ENCODE data around the gene DNAJC11.
A peak's percentile ranks its signal among the peaks of the same experiment; 100 is the strongest.
"Not testable (repeated sequence)": the region's sequence is repeated elsewhere in the genome, so short reads cannot be mapped to it uniquely, and the experiment has no call there.

Gene DNAJC11

GRCh38 chr1:6603915-6604558 is 97.6 kb downstream of the DNAJC11 start:
- in situ Hi-C loops (cut with HindIII; ENCODE audit: low pct_unique_long_range_greater_than_20kb, low sequenced_read_pairs), result no loop called here
- DNase-seq (ENCODE audit: low read depth in 1 of 2, low spot score in 1 of 2), result peak in 1 of 2 experiments; percentile 63
- no peak for TF ChIP-seq JUND (IDR thresholded peaks at IDR 0.05; ENCODE audit: low read depth)

DNA sequence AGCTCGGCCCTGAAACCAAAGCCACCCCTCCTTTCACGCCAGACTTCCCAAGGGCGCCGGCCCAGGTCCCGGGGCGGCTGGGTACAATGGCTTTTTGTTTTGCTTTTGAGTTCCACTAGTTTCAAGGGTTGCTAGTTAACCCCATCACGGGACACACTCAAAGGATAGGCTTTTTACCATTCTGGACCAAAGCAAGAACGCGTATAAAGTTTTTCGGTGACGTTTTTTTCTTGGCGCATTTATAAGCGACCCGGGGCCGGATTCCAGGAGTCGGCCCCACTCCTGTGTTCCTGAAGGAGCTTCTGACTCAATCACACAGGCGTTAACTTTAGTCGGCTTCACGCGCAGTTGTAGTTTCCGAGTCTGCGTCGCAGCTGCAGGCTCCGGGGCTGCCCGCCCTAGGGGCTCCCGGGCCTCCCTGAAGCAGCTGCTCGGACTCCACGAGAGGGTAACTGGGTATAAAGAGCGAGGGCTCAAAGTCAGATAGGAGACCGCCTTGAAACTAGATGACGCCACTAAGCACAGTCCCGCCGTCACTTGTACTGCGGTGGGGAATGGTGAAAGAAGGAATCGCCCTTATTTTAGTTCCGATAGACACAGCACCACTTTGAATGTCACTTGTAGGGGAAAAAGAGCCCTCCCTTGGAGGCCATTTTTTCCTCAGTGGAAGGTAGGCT is 98.2 kb downstream of the DNAJC11 start:
- in situ Hi-C loops (cut with HindIII; ENCODE audit: low pct_unique_long_range_greater_than_20kb, low sequenced_read_pairs), result no loop called here
- TF ChIP-seq JUND (IDR thresholded peaks at IDR 0.05; ENCODE audit: low read depth), result no peak
- peak in 1 of 2 experiments; percentile 51 for DNase-seq (ENCODE audit: low read depth in 1 of 2, low spot score in 1 of 2)

- in situ Hi-C loops (cut with HindIII; ENCODE audit: low pct_unique_long_range_greater_than_20kb, low sequenced_read_pairs), result no loop called here
- peak; percentile 66 to 90 for DNase-seq (ENCODE audit: low read depth in 1 of 2, low spot score in 1 of 2)
- no peak for TF ChIP-seq JUND (IDR thresholded peaks at IDR 0.05; ENCODE audit: low read depth)
Observed at GRCh38 chr1:6602669-6603237, 98.9 kb downstream of the DNAJC11 start, which contains the start of gene KLHL21. Gene KLHL21, minus strand, starts transcription at chr1:6602869. Its CDS starts 52 bp downstream, at chr1:6602817.

GRCh38 chr1:6601923-6602668 is 99.5 kb downstream of the DNAJC11 start:
- in situ Hi-C loops (cut with HindIII; ENCODE audit: low pct_unique_long_range_greater_than_20kb, low sequenced_read_pairs), result no loop called here
- TF ChIP-seq JUND (IDR thresholded peaks at IDR 0.05; ENCODE audit: low read depth), result no peak
- no peak for DNase-seq (ENCODE audit: low read depth in 1 of 2, low spot score in 1 of 2)

GRCh38 chr1:6601049-6601922 is 100.3 kb downstream of the DNAJC11 start:
- DNase-seq (ENCODE audit: low read depth in 1 of 2, low spot score in 1 of 2), result peak; percentile 59 to 72
- in situ Hi-C loops (cut with HindIII; ENCODE audit: low pct_unique_long_range_greater_than_20kb, low sequenced_read_pairs), result no loop called here
- no peak for TF ChIP-seq JUND (IDR thresholded peaks at IDR 0.05; ENCODE audit: low read depth)

DNA sequence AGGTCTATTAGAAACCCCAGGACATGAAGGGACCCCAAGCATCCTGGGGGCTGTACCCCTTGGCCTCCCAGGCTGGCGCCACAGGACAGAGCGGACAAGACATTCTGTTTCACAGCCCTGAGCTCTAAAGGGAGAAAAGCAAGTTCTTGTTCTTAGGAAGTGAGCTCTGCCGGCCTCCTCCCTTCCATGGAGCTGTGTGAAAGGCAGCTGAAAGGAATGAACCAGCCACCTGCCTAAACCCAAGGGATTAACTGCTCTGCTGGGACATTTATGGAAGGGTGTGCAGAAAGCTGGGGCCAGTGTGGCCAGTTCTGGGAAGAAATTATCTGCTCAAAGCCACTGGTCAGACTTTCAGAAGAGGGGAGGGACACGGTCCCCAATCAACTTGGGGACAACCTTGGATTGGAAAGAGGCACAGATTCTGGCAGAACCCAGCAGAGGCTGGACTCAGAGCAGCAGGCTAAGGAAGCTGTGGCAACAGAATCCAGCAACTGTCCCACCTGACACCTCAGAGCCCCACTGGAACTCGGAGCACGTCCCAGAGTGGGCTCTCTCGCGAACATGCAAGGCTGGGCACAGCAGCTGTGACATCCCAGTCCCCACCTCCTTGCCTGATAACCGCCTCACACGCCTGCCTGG is 101.1 kb downstream of the DNAJC11 start:
- in situ Hi-C loops (cut with HindIII; ENCODE audit: low pct_unique_long_range_greater_than_20kb, low sequenced_read_pairs), result no loop called here
- no peak for DNase-seq (ENCODE audit: low read depth in 1 of 2, low spot score in 1 of 2)
- TF ChIP-seq JUND (IDR thresholded peaks at IDR 0.05; ENCODE audit: low read depth), result no peak

DNA sequence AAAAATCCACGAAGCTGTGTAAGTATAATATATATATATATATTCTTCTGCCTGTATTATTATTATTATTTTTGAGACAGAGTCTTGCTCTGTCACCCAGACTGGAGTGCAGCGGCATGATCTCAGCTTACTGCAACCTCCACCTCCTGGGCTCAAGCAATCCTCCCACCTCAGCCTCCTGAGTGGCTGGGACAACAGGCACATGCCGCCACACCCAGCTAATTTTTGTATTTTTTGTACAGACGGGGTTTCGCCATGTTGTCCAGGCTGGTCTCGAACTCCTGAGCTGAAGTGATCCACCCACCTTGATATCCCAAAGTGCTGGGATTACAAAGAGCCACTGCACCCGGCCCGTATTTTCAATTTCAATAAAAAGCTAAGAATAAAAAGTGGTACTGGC is 101.6 kb downstream of the DNAJC11 start:
- in situ Hi-C loops (cut with HindIII; ENCODE audit: low pct_unique_long_range_greater_than_20kb, low sequenced_read_pairs); DNase-seq (ENCODE audit: low read depth in 1 of 2, low spot score in 1 of 2): not testable (repeated sequence)

- TF ChIP-seq JUND (IDR thresholded peaks at IDR 0.05; ENCODE audit: low read depth), result no peak
- no peak for DNase-seq (ENCODE audit: low read depth in 1 of 2, low spot score in 1 of 2)
- in situ Hi-C loops (cut with HindIII; ENCODE audit: low pct_unique_long_range_greater_than_20kb, low sequenced_read_pairs), result no loop called here
Observed at GRCh38 chr1:6599141-6599975, 102.3 kb downstream of the DNAJC11 start.

GRCh38 chr1:6597777-6598131 is 103.9 kb downstream of the DNAJC11 start:
- TF ChIP-seq JUND (IDR thresholded peaks at IDR 0.05; ENCODE audit: low read depth), result no peak
- in situ Hi-C loops (cut with HindIII; ENCODE audit: low pct_unique_long_range_greater_than_20kb, low sequenced_read_pairs), result no loop called here
- no peak for DNase-seq (ENCODE audit: low read depth in 1 of 2, low spot score in 1 of 2)

- in situ Hi-C loops (cut with HindIII; ENCODE audit: low pct_unique_long_range_greater_than_20kb, low sequenced_read_pairs), result no loop called here
- no peak for DNase-seq (ENCODE audit: low read depth in 1 of 2, low spot score in 1 of 2)
- TF ChIP-seq JUND (IDR thresholded peaks at IDR 0.05; ENCODE audit: low read depth), result no peak
Observed at GRCh38 chr1:6596886-6597776, 104.5 kb downstream of the DNAJC11 start.
